NCI-H1694 (cell line): ENCODE results near the gene GSTM2.
"Not testable (repeated sequence)": the region's sequence is repeated elsewhere in the genome, so short reads cannot be mapped to it uniquely, and the experiment has no call there.

ENCODE experiments used
- DNase-seq: peaks from one replicate; lab custom pipeline; 2025; lab: John Stamatoyannopoulos, UW

The GSTM2 gene

GRCh38 chr1:109677459-109677858 is 9.6 kb downstream of the GSTM2 start:
- DNase-seq = no peak

DNA sequence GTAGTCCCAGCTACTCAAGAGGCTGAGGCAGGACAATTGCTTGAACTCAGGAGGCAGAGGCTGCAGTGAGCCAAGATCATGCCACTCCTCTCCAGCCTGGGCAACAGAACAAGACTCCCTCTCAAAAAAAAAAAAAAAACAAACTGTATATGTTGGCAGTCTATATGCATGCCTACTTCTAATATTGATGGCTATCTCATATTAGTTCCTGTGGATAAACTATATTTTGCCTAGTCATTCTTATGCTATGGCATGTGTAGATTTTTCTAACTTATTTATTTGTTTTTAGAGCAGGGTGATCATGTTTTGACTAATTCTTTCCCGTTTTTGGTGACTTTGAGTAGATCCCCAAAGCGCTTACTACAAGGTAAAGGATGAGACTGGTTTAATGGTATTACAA is 10.8 kb downstream of the GSTM2 start:
- DNase-seq = not testable (repeated sequence)

GRCh38 chr1:109684777-109685176 is 16.9 kb downstream of the GSTM2 start:
- not testable (repeated sequence) for DNase-seq

- DNase-seq = not testable (repeated sequence)
Observed at GRCh38 chr1:109685399-109685798, 17.5 kb downstream of the GSTM2 start.

- not testable (repeated sequence) for DNase-seq
Observed at GRCh38 chr1:109685890-109686289, 18.0 kb downstream of the GSTM2 start.

- DNase-seq = not testable (repeated sequence)
Observed at GRCh38 chr1:109687109-109687508, 19.3 kb downstream of the GSTM2 start.

GRCh38 chr1:109687641-109688499 is 20.0 kb downstream of the GSTM2 start, which contains the start of gene GSTM1:
Gene GSTM1 (plus strand): TSS chr1:109687817. CDS start chr1:109687874, 57 bp downstream.
- DNase-seq = no peak

- no peak for DNase-seq
Observed at GRCh38 chr1:109689844-109690405, 22.1 kb downstream of the GSTM2 start.

DNA sequence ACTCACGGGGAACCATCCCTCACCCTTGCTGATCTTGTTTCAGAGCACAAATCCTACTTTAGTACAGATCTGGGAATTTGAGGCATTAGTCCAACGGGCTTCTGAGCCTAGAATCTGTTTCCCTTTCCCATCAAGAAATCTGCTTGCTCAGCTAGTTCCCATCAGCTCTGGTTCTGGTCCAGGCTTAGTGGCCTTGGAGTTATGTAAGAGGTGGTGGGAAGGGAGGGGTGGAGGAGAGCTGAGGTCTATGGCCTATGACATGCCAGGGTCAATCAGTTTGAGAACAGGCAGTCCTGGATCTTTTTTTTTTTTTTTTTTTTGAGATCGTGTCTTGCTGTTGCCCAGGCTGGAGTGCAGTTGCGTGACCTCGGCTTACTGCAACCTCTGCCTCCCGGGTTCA is 23.9 kb downstream of the GSTM2 start:
- no peak for DNase-seq

DNA sequence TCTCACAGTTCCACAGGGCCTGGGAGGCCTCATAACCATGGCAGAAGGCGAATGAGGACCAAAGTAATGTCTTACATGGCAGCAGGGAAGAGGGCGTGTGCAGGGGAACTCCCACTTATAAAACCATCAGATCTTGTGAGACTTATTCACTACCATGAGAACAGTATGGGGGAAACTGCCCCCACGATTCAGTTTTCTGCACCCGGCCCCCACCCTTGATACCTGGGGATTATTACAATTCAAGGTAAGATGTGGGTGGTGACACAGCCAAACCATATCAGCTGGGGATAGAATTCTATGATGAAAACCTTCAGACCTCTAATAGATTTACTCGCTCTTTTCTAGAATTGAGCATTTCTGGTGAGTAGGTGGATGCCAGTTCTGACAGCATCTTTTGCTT is 26.5 kb downstream of the GSTM2 start:
- not testable (repeated sequence) for DNase-seq

GRCh38 chr1:109695138-109695537 is 27.3 kb downstream of the GSTM2 start:
- not testable (repeated sequence) for DNase-seq

- no peak for DNase-seq
Observed at GRCh38 chr1:109697066-109697465, 29.2 kb downstream of the GSTM2 start.

DNA sequence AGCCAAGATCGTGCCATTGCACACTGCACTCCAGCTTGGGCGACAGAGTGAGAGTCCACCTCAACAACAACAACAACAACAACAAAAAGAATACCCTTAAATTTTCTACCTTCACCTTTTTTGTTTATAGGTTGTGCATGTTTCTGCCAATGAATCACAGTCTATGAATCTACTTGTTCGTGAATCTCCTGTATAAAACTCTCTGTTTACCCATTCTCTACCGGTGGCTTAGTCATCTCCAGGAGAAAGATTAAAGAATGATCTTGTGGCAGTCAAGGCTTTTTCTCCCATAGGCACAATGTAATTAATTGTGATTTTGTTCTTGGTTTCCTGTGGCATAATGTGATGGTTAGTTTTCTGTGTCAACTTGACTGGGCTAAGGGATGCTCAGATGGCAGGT is 30.0 kb downstream of the GSTM2 start:
- DNase-seq = not testable (repeated sequence)

DNA sequence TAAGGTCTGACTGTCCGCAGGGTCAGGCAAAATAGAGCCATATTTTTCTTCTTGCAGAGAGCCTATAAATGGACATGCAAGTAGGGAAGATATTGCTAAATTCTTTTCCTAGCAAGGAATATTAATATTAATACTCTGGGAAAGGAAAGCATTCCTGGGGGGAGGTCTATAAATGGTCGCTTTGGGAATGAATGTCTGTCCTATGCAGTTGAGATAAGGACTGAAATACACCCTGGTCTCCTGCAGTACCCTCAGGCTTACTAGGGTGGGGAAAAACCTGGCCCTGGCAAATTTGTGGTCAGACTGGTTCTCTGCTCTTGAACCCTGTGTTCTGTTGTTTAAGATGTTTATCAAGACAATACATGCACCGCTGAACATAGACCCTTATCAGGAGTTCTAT is 35.1 kb downstream of the GSTM2 start:
- DNase-seq = not testable (repeated sequence)

- no peak for DNase-seq
Observed at GRCh38 chr1:109704173-109704572, 36.3 kb downstream of the GSTM2 start.

GRCh38 chr1:109705411-109705810 is 37.6 kb downstream of the GSTM2 start:
- DNase-seq = no peak

- not testable (repeated sequence) for DNase-seq
Observed at GRCh38 chr1:109708949-109709348, 41.1 kb downstream of the GSTM2 start.

GRCh38 chr1:109709822-109710221 is 42.0 kb downstream of the GSTM2 start:
- not testable (repeated sequence) for DNase-seq

DNA sequence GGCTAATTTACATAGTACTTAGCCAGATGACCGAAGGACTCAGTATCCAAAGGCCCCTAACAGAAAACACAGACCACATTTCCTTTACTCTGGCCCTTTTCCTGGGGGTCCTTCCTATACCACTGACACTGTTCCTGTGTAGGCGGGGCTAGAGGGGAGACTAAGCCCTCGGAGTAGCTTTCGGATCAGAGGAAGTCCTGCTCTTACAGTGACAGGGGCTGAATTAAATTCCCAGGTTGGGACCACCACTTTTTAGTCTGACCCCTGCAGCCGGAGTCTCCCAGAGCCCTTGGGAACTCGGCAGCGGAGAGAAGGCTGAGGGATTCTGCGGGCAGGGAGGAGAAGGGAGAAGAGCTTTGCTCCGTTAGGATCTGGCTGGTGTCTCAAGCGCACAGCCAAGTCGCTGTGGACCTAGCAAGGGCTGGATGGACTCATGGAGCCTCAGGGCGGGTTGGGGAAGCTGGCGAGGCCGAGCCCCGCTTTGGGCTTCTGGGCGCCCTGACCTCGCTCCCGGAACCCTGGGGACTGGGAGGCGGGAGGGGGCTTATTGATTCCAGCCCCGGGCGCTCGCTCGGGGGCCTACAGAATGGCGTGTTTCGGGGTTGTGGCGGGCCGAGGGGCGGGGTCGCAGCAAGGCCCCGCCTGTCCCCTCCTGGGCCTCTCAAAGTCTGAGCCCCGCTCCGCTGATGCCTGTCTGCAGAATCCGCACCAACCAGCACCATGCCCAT is 43.9 kb downstream of the GSTM2 start, which contains the start of gene GSTM5:
TSS of gene GSTM5 (plus strand) at position 659 of the 728 bp plus-strand sequence. CDS start at position 721, 62 bp downstream.
- not testable (repeated sequence) for DNase-seq

DNA sequence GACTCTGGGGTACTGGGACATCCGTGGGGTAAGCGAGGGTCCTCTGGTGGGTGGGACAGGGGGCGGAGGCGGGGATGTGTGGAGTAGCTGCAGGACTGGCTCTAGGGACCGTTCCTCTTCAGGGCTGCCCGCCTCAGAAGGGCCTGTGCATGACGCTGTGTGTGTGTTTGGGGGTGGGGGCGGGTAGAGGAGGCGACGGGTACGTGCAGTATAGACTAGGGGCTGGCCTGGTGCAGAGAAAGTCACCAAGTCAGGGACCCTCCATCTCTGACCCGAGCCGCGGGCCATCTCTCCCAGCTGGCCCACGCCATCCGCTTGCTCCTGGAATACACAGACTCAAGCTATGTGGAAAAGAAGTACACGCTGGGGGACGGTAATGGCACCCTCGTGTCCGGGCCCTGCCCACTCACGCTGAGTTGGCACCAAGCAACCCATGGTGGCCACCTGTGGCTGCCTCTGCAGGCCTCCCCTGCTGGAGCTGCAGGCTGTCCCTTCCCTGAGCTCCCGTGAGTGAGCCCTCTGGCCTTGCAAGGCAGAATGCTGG is 44.5 kb downstream of the GSTM2 start:
- no peak for DNase-seq

DNA sequence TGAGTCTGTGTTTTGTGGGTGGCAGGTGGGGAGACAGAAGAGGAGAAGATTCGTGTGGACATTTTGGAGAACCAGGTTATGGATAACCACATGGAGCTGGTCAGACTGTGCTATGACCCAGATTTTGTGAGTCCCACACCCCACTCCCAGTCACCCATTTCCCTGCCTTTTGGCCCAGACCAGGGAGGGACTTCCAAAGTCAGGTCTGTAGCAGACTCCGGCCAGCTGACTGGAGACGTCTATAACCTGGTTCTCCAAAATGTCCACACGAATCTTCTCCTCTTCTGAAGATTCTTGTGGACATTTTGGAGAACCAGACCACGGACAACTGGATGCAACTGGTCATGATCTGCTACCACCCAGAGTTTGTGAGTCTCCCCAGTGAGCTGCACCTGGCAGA is 45.8 kb downstream of the GSTM2 start:
- no peak for DNase-seq
